NCI-H187 (cell line): ENCODE measurements around the gene PTPRN2.
A peak's percentile ranks its signal among the peaks of the same experiment; 100 is the strongest.
"Not testable (repeated sequence)": the region's sequence is repeated elsewhere in the genome, so short reads cannot be mapped to it uniquely, and the experiment has no call there.

Experiments
- DNase-seq, 2 experiments: peaks; one replicate each; lab custom pipeline; 2025; lab: John Stamatoyannopoulos, UW

Gene PTPRN2

DNA sequence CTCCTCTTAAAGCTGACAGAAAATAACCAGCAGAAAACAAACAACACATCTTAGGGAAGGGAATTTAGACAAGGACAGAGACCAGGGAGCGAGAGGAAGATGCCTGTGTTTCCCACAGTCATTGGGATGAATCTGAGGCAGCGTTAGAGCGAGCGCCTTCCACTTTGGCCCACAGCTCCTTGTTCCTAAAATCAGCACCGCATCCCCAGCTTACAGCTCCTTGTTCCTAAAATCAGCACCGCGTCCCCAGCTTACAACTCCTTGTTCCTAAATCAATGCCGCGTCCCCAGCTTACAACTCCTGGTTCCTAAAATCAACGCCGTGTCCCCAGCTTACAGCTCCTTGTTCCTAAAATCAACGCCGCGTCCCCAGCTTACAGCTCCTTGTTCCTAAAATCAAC is 593.3 kb downstream of the PTPRN2 start:
- DNase-seq = no peak

DNA sequence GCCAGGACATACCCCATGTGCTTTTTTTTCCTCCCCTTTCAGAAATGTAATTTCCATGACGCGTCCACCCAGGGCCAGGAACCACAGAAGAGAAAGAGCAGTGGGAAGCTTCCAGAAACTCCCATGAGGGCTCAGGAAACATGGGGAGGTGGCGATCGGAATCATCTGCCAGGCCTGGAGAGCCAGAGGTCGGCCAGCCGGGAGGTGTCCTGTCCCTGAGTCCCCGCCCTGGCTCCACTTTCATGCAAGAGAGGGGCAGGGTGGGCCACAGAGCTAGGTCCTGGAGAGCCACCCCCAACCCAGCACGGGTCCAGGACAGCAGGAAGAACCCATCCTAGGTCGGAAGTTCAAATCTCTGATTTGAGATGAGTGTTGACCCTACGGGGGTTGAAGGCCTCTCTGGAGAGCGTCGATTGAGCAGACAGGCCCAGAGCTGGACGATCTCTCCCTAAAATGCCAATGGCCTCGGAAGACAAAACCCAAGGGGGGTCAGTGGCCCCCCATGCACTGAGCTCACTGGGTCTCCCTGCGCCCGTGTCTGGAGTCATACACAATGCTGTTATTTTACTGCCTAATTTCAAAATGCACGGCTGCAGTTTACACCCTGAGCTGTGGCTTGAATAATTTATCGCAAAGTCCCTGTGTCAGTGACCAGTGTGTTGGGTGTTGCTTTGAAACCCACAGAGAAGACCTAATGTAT is 594.1 kb downstream of the PTPRN2 start:
- DNase-seq = no peak

DNA sequence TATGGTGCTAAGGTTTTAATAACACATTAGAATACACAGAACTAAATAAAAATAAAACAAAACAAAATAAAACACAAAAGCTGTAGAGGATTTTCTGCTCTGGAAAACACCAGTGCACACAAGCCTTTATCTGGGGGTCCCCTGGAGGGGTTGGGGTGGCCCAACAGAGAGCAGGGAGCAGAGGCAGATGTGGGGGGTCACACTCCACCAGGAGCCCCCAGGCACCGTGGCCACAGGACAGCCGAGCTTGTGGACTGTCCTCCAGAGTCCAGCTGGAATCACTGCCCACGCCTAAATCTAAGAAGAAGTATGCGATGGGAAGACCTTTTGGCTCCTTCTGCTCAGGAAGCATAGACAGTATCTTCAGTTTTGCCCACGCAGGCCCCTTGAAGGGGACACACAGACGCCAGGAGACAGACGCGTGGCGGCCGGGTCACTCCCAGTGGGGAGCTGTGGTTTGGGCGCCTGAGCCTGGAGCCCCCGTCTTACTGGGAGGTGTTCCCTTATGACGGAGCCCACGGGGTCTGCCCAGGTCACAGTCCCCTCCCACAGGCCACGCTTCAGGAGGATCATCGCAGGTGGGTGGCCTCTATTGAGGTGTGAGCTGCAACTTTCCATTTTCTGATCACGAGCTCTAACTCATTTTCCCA is 595.0 kb downstream of the PTPRN2 start:
- no peak for DNase-seq

DNA sequence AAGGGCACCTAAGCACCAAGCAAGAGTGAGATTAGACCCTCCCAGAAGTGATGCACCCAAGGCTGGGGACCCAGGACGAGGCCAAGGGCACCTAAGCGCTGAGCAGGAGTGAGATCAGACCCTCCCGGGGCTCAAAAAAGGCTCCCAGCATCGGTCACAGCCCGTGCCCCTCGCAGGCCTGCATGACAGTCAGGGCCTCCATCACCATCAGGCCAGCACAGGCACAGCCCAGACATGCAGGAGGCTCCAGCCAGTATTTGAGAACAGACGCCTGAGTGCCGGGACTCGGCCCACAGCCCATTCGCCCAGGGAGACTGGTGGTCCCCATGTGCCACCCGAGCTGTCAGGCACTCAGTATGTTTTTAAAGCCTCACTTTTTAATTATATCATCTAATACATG is 595.9 kb downstream of the PTPRN2 start:
- no peak for DNase-seq

DNA sequence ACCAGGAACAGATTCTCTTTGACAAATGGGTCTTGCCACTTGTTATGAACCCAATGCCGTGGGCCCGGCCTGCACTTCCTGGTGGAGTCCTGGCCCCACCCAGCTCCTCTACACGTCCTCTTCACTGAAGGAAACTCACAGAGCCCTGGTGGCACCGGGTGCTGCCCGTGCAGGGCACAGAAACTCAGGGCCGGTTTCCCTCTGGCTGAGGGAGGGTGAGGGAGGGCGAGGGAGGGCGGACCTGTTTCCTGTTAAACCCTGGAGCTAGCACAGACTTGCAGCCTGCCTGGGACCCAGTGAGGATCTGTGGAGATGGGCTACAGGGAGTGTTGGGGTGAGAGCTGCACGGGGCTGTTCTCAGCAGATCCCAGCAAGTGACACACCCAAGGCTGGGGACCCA is 596.3 kb downstream of the PTPRN2 start:
- DNase-seq = no peak

DNA sequence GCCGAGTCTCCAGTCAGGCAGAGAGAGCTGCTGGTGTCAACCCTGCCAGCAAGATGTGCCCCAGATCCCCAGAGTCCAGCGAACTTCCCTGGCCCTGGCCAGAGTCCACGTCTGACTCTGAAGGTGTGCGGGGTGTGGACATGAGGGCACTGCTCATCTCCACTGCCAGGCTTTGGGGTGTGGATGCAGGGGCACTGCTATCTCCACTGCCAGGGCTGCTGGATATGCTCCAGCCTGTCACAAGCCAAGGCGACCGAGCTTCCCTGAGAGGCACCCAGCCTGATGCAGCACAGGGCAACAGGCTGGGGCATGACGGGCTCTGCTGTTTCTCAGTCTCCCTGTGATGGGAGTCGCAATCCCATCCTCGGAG is 596.8 kb downstream of the PTPRN2 start:
- no peak for DNase-seq

DNA sequence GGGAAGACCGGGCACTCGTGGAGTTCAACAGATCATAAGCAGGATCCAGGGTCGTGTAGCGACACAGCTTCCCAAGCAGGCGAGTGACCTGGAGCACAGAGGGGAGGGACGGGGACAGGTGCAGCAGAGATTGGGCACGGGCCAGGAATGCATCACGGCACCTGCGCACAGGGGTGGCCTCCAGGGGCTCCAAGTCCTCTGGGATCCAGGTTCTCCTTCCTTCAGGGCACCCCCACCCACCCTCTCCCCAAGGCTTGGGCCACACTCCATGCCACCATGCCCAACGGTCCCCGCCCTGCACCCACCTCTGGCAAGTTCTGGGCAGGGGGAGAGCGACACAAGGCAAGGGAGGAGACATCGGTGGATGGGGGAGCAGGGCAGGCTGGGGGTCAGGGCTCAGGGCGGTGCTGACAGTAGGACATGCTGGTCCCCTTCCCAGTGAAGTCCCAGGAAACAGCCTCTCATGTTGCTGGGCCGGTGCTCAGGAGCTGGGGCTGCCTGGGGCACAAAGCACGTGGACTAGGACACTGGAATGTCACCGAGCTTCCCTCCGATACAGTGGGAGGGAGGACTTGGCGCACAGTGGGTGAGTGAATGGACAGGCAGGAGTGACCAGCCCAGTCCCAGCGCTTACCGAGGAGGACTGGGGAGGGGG is 597.3 kb downstream of the PTPRN2 start:
- no peak for DNase-seq

DNA sequence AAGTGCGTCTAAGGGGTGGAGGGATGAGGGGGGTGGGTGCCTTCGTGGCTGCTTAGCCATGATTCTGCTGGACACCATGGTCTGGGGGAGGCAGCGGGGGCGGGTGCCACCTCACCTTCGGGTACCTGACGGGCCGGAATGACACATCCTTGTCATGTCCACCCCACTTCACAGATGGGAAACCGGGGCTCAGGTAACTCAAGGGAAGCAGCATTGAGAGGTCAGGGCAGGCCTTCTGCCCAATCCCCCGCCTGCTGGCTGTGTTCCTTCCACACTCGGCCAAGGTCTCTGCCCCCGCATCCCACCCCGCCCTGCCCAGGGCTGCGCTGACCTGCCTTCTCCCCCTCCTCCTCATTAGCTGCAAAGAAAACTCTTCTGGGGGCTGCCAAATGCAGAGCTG is 598.0 kb downstream of the PTPRN2 start:
- DNase-seq = no peak

DNA sequence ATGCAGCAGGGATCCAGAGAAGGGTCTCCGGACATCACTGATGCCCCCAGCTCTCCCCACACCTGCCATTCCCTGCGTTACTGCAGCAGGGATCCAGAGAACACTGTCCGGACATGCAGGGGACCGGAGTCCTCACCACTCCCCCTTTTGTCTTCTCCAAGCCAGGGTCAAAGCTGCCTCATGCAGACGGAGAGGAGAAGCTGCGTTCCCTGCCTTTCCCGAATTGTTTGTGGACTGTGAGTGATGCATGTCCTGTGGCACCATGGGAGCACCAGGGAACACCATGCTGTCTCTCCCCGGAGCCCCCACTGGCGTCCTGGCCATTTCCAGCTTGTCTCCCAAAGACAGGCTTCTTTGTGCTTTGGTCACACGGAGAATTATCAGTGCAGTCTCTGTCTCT is 599.7 kb downstream of the PTPRN2 start:
- DNase-seq = no peak

DNA sequence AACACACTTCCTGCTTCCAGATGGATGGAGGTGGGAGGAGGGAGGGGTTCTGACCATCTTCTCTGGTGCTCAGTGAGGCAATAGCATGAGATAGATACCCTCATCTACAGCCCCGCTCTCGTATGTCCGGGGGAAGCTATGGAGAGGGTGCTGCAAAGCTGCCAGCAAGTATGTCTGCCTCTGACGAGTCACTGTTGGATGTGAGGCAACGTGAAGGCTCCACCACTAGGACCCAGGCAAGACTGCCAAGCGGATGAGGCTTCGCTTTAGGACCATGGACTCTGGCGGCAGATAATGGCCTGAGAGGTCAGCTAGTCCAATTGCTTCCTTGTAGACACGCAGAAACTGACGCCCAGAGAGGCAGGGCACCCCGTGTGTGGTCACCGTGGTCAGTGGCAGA is 601.6 kb downstream of the PTPRN2 start:
- no peak for DNase-seq

DNA sequence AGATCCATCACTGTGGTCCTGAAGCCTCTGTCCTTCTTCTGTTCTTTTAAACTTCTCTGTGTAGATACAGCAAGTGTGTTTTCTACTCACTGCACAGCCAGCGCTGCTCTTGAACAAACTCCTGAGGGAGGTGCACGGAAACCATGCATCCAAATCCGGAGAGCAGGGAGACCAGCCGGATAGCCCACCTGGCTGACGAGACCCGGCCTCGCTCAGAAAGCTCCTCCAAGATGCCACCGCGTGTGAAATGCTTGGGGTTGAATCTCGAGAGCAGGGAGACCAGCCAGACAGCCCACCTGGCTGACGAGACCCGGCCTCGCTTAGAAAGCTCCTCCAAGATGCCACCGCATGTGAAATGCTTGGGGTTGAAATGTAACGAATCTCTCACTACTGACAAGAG is 602.0 kb downstream of the PTPRN2 start:
- DNase-seq = no peak

DNA sequence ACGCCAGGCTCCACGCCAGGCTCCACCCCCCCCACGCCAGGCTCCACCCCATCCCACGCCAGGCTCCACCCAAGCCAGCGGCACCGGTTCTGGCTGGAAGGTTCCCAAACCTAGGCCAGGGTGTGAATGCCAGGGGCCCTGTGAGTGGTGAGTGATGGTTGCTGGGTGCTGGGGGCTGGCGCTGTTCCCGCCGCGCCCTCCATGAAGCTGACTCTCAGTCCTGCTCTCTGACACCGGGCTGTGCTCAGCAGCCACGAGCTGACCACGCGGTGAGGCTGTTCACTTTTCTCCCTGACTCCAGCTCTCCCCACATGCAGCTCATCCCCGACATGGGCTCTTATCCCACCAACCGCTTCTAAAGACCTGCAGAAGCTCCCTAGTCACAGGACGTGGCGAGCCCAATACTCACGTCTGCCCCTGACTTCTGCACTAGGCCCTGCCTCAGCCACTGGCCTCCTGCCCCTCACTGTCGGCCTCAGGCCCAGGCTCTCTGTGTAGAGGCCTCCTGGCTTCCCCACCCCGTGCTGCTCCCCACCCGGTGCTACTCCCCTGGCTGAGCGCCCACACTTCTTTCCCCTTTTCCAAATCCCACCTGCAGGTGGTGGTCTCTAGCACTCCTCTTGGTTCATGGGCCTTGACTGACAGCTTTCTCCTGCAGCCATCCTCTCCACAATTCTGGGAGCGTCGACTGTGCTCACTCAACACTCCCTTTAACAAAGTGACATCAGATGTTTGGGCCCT is 603.0 kb downstream of the PTPRN2 start:
- DNase-seq = no peak

DNA sequence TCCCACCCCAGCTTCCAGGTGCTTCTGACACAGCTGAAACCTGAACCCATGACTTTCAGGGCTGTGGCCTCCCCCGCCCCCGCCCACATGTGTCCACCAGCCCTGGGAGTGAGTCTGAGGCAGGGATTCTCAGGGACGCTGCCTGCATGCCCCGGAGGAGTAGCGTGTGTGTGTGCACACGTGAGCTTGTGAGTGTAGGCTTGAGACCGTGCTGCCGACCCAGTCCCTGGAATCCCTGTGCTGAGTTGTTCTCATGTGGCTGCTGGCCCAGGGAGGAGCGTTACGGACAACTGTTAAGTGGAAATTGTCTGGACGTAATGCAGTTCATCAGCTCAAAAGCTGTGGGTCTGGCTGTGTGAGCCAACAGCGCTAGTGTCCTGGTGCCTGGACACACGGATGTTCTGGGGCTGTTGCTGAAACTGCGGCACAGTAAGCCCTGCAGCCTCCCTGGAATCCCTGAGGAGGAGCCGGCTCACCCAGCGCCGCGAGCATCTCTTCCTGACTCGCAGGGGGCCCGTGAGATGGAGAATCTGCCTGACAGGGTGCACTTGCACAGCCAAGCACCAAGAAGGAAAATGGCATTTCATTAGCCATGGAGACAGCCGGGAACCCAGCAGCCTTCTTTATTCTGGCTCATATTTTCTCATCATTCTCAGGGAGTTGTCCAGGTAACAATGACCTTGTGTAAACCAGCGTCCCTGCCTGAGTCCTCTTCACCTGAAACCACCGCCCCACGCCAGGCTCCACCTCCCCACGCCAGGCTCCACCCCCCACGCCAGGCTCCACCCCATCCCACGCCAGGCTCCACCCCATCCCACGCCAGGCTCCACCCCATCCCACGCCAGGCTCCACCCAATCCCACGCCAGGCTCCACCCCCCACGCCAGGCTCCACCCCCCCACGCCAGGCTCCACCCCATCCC is 603.9 kb downstream of the PTPRN2 start:
- DNase-seq = no peak

DNA sequence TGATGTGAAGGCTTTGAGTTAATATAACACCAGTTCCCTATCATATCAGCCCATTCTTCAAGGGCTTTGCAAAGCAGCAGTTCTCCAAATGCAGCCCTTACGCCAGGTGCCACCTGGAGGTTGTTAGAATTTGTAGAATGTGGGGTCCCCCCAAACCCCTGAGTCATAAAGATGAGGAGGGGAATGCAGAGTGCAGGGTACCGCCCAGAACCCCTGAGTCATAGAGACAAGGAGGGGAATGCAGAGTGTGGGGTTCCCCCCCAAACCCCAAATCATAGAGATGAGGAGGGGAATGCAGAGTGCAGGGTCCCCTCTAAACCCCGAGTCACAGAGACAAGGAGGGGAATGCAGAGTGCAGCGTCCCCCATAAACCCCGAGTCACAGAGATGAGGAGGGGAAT is 605.8 kb downstream of the PTPRN2 start:
- DNase-seq = no peak

DNA sequence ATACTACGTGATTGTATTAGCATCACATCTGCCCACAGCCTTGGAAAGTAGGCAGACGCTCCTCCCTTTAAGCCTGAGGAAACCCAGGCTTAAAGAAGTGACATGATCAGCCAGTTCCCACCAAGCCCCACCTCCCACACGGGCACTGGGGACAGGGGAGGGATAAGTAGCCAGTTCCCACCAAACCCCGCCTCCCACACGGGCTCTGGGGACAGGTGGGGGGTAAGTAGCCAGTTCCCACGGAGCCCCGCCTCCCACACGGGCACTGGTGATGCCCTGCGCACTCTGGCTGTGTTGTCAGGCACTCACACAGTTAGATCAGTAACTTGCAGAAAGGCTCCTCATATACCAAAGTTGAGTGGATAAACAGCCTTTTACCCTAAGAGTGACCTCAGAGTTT is 606.8 kb downstream of the PTPRN2 start:
- DNase-seq = no peak

DNA sequence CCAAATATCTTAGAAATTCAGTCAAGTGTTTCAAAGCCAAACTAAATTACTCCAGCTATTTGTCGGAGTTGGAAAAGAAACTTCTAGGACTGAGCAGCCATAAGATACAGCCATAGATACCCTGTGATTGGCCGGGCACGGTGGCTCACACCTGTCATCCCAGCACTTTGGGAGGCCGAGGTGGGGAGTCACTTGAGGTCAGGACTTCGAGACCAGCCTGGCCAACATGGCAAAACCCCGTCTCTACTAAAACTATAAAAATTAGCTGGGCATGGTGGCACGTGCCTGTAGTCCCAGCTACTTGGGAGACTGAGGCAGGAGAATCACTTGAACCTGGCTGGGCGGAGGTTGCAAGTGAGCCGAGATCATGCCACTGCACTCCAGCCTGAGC is 607.3 kb downstream of the PTPRN2 start:
- DNase-seq = not testable (repeated sequence)

DNA sequence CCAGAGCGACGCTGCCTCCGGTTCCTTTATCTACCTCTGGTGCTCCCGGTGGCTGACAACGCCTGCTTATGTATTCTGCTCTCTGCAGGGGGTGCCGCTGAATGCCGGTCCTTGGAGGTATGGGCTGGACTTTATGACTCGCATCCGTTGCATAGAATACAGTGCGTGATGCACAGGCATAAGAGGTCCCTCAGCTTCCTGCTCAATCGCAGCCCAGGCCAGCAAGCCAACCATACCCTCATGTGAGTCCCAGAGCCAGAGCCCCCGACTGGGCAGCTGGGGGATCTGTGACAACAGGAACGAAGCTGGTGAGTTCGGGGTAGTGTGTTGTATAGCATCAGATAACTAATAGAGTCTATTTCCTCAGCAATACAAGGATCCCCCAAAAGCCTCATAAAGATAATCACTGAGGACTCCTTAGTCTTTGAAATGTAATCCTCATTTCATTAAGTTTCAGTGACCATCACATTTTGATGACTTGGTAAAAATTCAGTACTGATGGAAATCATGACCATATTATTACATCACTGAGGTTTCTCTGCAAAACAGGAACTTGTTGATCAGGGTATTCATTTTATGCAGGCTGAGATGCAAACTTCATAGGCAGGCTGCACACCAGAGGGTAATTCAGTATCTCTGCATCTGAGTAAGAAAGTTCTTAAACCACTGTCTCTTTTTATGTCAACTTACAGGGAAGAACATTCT is 607.8 kb downstream of the PTPRN2 start:
- DNase-seq = no peak

DNA sequence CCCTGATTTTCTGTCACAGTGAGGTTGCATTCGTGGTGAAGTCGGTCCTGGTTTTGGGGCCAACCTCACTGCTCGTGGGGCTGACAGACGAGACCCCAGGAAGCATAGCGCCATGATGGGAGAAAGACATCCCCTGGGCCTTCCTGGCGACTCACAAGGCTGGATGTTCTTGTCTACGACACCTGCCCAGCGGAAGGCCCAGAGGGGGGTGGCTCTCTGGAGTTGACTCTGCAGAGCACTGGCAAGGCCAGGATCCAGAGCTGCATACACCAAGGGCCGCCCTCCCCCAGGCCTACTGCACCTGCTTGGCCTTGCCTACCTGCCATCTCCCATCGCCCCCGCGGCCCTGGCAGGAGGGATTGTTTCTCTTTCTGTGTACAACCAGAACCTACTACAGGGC is 608.9 kb downstream of the PTPRN2 start:
- DNase-seq = no peak

DNA sequence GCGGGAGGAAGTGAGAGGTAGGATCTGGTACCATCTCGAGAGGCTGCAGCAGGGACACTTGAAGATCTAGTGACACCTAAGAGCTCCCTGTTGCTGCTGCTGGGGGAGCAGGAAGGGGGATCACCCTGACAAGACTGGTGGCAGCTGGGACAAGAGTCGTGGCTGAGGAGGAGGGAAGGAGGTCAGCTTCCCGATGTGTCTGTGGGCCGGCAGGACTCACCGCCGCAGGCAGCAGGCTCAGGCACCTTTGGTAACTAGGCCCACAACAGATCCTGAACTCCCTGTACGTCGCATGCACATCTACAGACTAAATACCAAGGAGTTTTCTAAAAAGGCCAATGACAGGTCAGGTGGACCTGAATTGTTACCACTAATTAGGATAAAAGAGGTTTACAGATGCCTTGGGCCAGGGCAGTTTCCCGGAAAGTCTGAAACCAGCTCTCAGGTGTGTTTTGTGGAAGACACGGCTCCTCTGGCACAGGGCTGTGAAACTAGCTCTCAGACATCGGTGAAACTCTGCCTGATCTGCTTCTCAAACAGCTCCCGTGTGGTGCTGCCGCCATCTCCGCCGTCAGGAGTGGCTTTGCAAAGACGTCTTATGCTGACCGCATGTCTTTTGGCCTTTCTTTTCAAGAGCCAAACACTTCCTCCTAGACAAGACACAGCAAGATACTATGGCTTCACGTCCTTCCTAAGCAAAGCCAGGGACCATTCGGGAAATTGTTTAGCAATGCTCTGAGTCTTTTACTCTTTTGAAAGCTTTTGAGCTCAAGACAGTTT is 609.7 kb downstream of the PTPRN2 start:
- DNase-seq = no peak

DNA sequence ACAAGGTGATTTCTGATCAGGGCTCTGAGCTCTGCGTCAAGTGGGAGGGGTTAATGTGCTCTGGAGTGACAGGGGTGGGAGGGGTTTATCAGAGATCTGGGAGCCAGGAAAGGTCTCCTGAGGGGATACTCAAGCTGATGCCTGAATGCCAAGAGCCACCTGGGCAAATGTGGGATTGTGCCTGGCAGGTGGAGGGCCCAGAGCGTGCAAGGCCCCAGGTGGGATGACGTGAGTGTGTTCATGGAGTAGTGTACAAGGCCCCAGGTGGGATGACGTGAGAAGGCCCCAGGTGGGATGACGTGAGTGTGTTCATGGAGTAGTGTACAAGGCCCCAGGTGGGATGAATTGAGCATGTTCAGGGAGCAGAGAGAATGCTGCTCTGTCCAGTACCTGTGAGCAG is 610.3 kb downstream of the PTPRN2 start:
- peak; percentile 65 to 74 for DNase-seq
